Peyer's patch (tissue), 4 donors: ENCODE data around the gene NFATC3.

Experiments
- POLR2A ChIP-seq, 2 donors: fragments of 450-650 bp; IDR thresholded peaks; one replicate each; pipeline ENCODE4 v1.5.1; 2017; ENCODE audit warnings: antibody characterized with exemption in 2 of 2, mild to moderate bottlenecking in 2 of 2, moderate library complexity in 2 of 2
- TF ChIP-seq, protein P1 (sequence below), 6 experiments: fragments of 450-650 bp in 4 of 6; fragments of 200-600 bp in 2 of 6; sonication (generic) in 1 of 6; IDR thresholded peaks; one replicate each; pipeline ENCODE4 v1.5.1; 2017 to 2019; ENCODE audit warnings: antibody characterized with exemption in 6 of 6, mild to moderate bottlenecking in 3 of 6, moderate library complexity in 1 of 6

DNA sequence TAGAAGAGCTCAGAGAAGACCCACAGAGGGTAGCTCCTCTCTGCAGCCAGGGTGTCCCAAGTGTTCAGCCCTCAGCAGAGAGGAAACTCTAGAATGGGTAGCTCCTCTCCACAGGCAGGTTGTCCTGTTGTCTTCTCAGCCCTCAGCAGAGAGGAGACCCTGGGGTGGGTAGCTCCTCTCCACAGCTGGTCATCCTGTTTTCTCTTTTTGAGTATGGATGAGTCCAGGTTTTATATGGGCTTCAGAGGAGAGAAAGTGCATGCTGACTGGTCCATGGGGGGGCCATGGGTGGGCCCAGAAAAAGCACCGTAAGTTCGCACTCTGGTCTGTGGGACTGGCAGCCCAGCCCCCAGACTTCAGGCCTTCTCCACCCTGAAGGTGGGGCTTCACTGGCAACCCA lies 102.3 kb downstream of the NFATC3 start:
- TF ChIP-seq POLR2A (IDR thresholded peaks at IDR 0.05): no peak
- TF ChIP-seq, protein P1, sequence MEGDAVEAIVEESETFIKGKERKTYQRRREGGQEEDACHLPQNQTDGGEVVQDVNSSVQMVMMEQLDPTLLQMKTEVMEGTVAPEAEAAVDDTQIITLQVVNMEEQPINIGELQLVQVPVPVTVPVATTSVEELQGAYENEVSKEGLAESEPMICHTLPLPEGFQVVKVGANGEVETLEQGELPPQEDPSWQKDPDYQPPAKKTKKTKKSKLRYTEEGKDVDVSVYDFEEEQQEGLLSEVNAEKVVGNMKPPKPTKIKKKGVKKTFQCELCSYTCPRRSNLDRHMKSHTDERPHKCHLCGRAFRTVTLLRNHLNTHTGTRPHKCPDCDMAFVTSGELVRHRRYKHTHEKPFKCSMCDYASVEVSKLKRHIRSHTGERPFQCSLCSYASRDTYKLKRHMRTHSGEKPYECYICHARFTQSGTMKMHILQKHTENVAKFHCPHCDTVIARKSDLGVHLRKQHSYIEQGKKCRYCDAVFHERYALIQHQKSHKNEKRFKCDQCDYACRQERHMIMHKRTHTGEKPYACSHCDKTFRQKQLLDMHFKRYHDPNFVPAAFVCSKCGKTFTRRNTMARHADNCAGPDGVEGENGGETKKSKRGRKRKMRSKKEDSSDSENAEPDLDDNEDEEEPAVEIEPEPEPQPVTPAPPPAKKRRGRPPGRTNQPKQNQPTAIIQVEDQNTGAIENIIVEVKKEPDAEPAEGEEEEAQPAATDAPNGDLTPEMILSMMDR (IDR thresholded peaks at IDR 0.05): no peak
